ENCODE data around the gene FBXW10B. TPM values are rescaled to one million over a fixed set of nuclear protein-coding genes. Genes with fewer than 3 reads are reported as not detected.
"Not testable (repeated sequence)": the region's sequence is repeated elsewhere in the genome, so short reads cannot be mapped to it uniquely, and the experiment has no call there.

The FBXW10B gene
- total RNA-seq, 1 experiment from 2014 or later: 8.1 TPM

- Mint-ChIP-seq H3K27ac (ENCODE audit: unreplicated experiment) (peak overlapping the region; percentile 82), H3K9me3 (ENCODE audit: low read depth, unreplicated experiment) (no peaks in the 10 kb centered on the region), H3K27me3 (ENCODE audit: unreplicated experiment) (no peaks in the 10 kb centered on the region), H3K36me3 (ENCODE audit: insufficient read depth, unreplicated experiment) (peaks cover 34% of the 10 kb centered on the region), H3K4me3 (ENCODE audit: low read depth, unreplicated experiment) (no peak overlapping the region), H3K4me1 (ENCODE audit: low read depth, unreplicated experiment) (peaks cover 67% of the 10 kb centered on the region)
- CTCF ChIA-PET: interaction anchor here (1.2 kb wide), 1 partner anchor 9 kb away, joined by 3 read pairs; no protein-coding TSS in a partner anchor
- TF ChIP-seq, protein P1, sequence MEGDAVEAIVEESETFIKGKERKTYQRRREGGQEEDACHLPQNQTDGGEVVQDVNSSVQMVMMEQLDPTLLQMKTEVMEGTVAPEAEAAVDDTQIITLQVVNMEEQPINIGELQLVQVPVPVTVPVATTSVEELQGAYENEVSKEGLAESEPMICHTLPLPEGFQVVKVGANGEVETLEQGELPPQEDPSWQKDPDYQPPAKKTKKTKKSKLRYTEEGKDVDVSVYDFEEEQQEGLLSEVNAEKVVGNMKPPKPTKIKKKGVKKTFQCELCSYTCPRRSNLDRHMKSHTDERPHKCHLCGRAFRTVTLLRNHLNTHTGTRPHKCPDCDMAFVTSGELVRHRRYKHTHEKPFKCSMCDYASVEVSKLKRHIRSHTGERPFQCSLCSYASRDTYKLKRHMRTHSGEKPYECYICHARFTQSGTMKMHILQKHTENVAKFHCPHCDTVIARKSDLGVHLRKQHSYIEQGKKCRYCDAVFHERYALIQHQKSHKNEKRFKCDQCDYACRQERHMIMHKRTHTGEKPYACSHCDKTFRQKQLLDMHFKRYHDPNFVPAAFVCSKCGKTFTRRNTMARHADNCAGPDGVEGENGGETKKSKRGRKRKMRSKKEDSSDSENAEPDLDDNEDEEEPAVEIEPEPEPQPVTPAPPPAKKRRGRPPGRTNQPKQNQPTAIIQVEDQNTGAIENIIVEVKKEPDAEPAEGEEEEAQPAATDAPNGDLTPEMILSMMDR (IDR thresholded peaks at IDR 0.05; ENCODE audit: unreplicated experiment): no peak
- no TSS peak for BruUV-seq (replicated peaks)
- DNase-seq: peak; percentile 61
- intact Hi-C loops (cut with micrococcal nuclease; ENCODE audit: unreplicated experiment): no loop called here
Measured at GRCh38 chr17:15654886-15655561, 35.5 kb upstream of the FBXW10B start.

DNA sequence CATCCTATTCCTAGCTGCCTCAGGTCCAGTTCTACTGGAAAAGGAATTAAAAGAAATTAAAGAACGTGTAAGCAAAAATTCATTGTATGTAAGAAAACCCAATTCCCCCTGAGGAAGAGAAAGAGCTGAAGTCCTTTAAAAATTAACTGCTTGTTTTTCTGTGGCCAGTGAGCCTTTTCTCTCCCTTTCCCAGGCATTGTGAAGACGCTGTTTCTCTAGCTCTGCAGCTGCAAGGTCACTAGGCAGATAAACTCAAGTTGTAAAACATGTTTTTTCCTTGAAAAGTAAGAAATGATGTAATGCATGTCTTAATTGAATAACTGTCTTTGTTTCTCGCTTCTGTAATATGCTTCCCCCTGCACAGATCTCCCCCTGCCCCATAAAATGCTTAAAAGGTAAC lies 34.9 kb upstream of the FBXW10B start:
- H3K27me3 Mint-ChIP-seq (ENCODE audit: unreplicated experiment); DNase-seq; intact Hi-C loops (cut with micrococcal nuclease; ENCODE audit: unreplicated experiment); H3K9me3 Mint-ChIP-seq (ENCODE audit: low read depth, unreplicated experiment); BruUV-seq (replicated peaks); H3K4me3 Mint-ChIP-seq (ENCODE audit: low read depth, unreplicated experiment): not testable (repeated sequence)
- H3K27ac Mint-ChIP-seq (ENCODE audit: unreplicated experiment): peak overlapping the region; percentile 21
- H3K4me1 Mint-ChIP-seq (ENCODE audit: low read depth, unreplicated experiment): peaks cover 65% of the 10 kb centered on the region
- peaks cover 40% of the 10 kb centered on the region for H3K36me3 Mint-ChIP-seq (ENCODE audit: insufficient read depth, unreplicated experiment)
- CTCF ChIA-PET: interaction anchor here (1.2 kb wide), 1 partner anchor 9 kb away, joined by 3 read pairs; no protein-coding TSS in a partner anchor

DNA sequence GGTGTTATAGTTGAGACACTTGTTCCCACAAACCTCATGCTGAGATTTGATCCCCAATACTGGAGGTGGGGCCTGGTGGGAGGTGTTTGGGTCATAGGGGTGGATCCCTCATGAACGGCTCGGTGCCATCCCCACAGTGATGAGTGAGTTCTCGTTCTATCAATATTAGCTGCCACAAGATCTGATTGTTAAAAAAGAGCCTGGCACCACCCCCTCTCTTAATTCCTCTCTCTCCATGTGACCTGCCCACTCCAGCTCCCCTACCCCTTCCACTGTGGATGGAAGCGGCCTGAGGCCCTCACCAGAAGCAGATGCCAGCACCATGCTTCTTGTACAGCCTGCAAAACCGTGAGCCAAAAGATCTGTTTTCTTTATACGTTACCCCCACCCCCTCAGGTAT lies 33.5 kb upstream of the FBXW10B start:
- BruUV-seq (replicated peaks): no TSS peak
- H3K27me3 Mint-ChIP-seq (ENCODE audit: unreplicated experiment): no peaks in the 10 kb centered on the region
- peak overlapping the region; percentile 45 for H3K27ac Mint-ChIP-seq (ENCODE audit: unreplicated experiment)
- peaks cover 55% of the 10 kb centered on the region for H3K36me3 Mint-ChIP-seq (ENCODE audit: insufficient read depth, unreplicated experiment)
- DNase-seq: no peak
- TF ChIP-seq, protein P1 (IDR thresholded peaks at IDR 0.05; ENCODE audit: unreplicated experiment): no peak
- H3K4me3 Mint-ChIP-seq (ENCODE audit: low read depth, unreplicated experiment): no peak overlapping the region
- intact Hi-C loops (cut with micrococcal nuclease; ENCODE audit: unreplicated experiment): no loop called here
- no peaks in the 10 kb centered on the region for H3K9me3 Mint-ChIP-seq (ENCODE audit: low read depth, unreplicated experiment)
- peaks cover 50% of the 10 kb centered on the region for H3K4me1 Mint-ChIP-seq (ENCODE audit: low read depth, unreplicated experiment)
- CTCF ChIA-PET: no interaction called here

DNA sequence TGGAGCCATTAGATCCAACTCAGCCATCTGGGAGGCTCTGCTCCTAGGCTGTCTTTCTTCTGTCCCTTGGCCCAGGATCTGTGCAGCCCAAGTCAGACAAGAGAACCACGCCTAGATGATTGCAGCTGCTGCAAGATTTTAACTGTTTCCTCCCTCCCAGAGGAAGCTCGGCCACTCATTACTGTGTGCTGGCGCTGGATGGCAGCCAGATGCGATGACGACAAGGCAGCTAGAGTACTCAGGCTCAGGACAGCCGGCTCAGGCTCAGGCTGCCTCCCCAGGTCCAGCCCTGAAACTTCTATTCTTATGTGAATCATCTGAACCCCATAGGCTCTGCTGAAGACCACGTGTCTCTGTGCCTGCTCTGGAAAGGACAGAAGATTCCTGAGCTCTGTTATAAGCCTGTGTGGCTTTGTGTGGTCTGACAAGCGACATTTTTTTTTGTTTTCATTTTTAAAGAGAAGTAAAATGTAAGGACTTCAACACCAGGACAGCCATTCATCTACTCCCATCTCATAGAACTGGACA lies 32.1 kb upstream of the FBXW10B start:
- TF ChIP-seq, protein P1 (IDR thresholded peaks at IDR 0.05; ENCODE audit: unreplicated experiment): no peak
- H3K9me3 Mint-ChIP-seq (ENCODE audit: low read depth, unreplicated experiment): no peaks in the 10 kb centered on the region
- CTCF ChIA-PET: interaction anchor here (0.5 to 1.2 kb wide), 3 partner anchors 11 to 48 kb away, joined by 3 to 4 read pairs (median 4); partner anchors contain the start of gene ZNF286A
- no peaks in the 10 kb centered on the region for H3K27me3 Mint-ChIP-seq (ENCODE audit: unreplicated experiment)
- H3K4me1 Mint-ChIP-seq (ENCODE audit: low read depth, unreplicated experiment): peaks cover 40% of the 10 kb centered on the region
- peak; percentile 87 for DNase-seq
- intact Hi-C loops (cut with micrococcal nuclease; ENCODE audit: unreplicated experiment): no loop called here
- peak overlapping the region; percentile 94 for H3K4me3 Mint-ChIP-seq (ENCODE audit: low read depth, unreplicated experiment)
- H3K27ac Mint-ChIP-seq (ENCODE audit: unreplicated experiment): peak overlapping the region; percentile 95
- BruUV-seq (replicated peaks): TSS peak; percentile 78
- peaks cover 60% of the 10 kb centered on the region for H3K36me3 Mint-ChIP-seq (ENCODE audit: insufficient read depth, unreplicated experiment)
